ENCODE results near the gene TMA7. TPM values are rescaled to one million over a fixed set of nuclear protein-coding genes. Genes with fewer than 3 reads are reported as not detected.
A peak's percentile ranks its signal among the peaks of the same experiment; 100 is the strongest.

TMA7 gene
- total RNA-seq, 2 donors from 2014 or later = 181 to 328 TPM

GRCh38 chr3:48434591-48435222 lies 5.3 kb upstream of the TMA7 start:
- H3K9me3 Mint-ChIP-seq = no peaks in the 10 kb centered on the region
- H3K36me3 Mint-ChIP-seq (ENCODE audit: low read depth) = peaks cover 26% of the 10 kb centered on the region
- peaks cover 13% of the 10 kb centered on the region for H3K4me1 Mint-ChIP-seq
- no peak overlapping the region for H3K4me3 Mint-ChIP-seq
- H3K27ac Mint-ChIP-seq = no peak overlapping the region
- no peaks in the 10 kb centered on the region for H3K27me3 Mint-ChIP-seq
- no peak for ATAC-seq (replicated peaks)

DNA sequence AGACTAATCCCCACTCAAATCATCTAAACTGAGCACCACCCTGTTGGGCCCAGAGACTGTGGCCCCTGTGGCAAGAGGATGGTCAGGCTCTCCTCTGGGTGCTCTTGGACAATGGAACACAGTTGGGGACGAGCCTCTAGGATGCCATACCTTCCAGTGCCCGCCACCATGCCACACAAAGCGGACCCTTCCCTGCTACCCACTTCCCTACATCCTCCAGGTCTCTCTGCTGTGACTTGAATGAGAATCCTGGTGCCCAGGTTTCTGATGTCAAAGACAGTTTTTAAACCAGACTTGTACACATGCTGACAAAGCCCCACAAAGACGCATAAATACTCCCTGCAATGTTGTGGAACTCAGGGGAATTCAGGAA lies 4.8 kb upstream of the TMA7 start:
- Mint-ChIP-seq H3K27me3 (no peaks in the 10 kb centered on the region), H3K36me3 (ENCODE audit: low read depth) (peaks cover 31% of the 10 kb centered on the region), H3K9me3 (no peaks in the 10 kb centered on the region), H3K4me3 (no peak overlapping the region), H3K4me1 (peaks cover 16% of the 10 kb centered on the region), H3K27ac (no peak overlapping the region)
- ATAC-seq (replicated peaks) = no peak

DNA sequence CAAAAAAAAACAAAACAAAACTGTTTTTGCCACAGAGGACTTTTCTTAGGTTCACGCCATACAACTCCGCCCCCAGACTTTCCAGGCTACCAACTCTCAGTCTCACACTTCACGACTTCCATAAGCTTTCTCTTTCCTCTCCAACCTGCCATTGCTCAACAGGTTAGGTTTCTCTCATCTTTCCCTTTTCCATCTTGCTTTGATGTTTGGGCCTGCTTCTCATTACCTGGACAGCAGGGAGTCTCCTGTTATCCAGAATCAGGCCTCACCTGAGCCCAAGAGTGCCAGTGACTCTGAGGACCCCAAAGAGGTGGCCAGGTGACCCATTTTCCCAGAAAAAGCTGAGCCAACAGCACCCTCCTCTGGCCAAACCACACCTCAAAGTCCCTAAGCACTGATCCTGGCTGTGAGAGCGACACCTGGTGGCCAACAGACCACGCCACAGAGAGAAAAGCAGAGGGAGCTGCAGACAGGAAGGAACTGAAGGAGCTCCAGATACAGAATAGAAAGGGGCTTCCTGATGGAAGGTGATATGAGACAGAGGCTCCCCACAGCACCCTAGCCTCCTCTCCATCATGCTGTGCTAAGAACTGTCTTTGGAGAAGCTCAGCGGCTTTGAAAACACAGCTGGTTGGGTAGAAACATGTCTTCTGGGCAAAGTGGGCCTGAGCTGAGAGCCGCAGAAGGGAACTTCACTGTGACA lies 4.1 kb upstream of the TMA7 start:
- H3K4me1 Mint-ChIP-seq = peaks cover 16% of the 10 kb centered on the region
- peaks cover 39% of the 10 kb centered on the region for H3K36me3 Mint-ChIP-seq (ENCODE audit: low read depth)
- no peak overlapping the region for H3K4me3 Mint-ChIP-seq
- no peak overlapping the region for H3K27ac Mint-ChIP-seq
- no peaks in the 10 kb centered on the region for H3K27me3 Mint-ChIP-seq
- H3K9me3 Mint-ChIP-seq = no peaks in the 10 kb centered on the region
- peak; percentile 44 for ATAC-seq (replicated peaks)

GRCh38 chr3:48436477-48436787 lies 3.6 kb upstream of the TMA7 start:
- Mint-ChIP-seq H3K27me3 (no peaks in the 10 kb centered on the region), H3K9me3 (no peaks in the 10 kb centered on the region), H3K4me3 (no peak overlapping the region), H3K4me1 (peaks cover 16% of the 10 kb centered on the region), H3K36me3 (ENCODE audit: low read depth) (peaks cover 39% of the 10 kb centered on the region), H3K27ac (no peak overlapping the region)
- no peak for ATAC-seq (replicated peaks)

DNA sequence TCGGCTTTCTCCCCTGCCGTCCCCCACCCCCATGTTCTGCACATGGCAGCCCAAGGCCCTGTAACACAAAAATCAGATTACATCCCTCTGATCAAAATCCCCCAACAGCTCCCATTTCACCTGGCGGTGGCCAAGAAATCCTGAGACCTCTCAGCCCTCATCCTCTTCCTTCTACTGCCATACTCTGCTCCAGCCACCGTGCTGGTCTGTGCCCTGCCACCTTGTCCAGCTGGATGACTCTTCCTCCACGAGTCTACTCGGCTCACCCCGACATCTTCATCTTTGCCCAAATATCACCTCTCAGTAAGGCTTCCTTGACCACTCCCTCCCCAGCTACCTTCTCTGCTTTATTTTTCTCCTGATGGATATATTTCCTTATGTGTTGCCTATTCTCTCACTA lies 3.2 kb upstream of the TMA7 start:
- Mint-ChIP-seq H3K36me3 (ENCODE audit: low read depth) (peaks cover 39% of the 10 kb centered on the region), H3K9me3 (no peaks in the 10 kb centered on the region), H3K4me3 (no peak overlapping the region), H3K4me1 (peaks cover 16% of the 10 kb centered on the region), H3K27ac (no peak overlapping the region), H3K27me3 (no peaks in the 10 kb centered on the region)
- no peak for ATAC-seq (replicated peaks)

DNA sequence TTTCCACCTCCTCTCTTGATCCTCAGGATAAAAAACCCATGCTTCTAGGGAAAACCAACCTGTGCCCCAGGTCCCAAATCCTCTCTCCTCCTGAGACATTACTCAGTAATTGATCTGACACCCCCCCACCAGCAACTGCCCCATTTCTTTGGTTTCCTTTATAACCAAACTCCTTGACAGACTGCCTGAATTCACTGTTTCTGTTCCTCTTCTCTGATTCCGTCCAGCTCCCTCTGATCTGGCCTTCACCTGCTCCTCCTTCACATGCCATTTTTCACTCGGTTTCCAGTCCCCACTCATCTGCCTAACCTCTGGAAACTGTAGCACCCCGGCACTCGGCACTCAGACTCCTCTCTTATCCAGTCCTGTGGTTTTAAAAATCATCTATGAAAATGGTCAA lies 2.2 kb upstream of the TMA7 start:
- no peaks in the 10 kb centered on the region for H3K9me3 Mint-ChIP-seq
- no peak overlapping the region for H3K4me3 Mint-ChIP-seq
- no peak for ATAC-seq (replicated peaks)
- H3K27me3 Mint-ChIP-seq = no peaks in the 10 kb centered on the region
- peak overlapping the region; percentile 10 for H3K27ac Mint-ChIP-seq
- H3K36me3 Mint-ChIP-seq (ENCODE audit: low read depth) = peaks cover 40% of the 10 kb centered on the region
- H3K4me1 Mint-ChIP-seq = peaks cover 16% of the 10 kb centered on the region

DNA sequence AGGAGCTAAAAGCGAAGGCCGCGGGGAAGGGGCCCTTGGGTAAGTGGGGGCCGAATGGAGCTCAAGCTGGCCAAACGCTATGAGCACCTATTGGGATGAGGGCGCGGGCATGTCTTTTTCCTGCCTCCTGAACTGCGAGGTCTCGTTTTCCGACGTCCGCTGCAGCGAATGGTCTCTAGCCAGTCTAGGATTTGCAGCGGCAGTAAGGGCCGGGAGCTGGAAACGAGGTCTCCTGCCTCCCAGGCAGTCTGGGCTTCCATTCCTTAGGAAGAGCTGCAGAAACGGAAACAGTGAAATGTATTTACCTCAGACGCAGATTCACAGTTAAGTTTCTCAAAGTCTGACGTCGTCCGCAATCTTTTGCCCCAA lies 517 bp downstream of the TMA7 start:
- Mint-ChIP-seq H3K4me3 (peak overlapping the region; percentile 93), H3K4me1 (peaks cover 16% of the 10 kb centered on the region), H3K27me3 (no peaks in the 10 kb centered on the region), H3K27ac (peak overlapping the region; percentile 91), H3K9me3 (no peaks in the 10 kb centered on the region), H3K36me3 (ENCODE audit: low read depth) (peaks cover 55% of the 10 kb centered on the region)
- peak; percentile 0 for ATAC-seq (replicated peaks)

GRCh38 chr3:48441940-48442339 lies 1.9 kb downstream of the TMA7 start:
- ATAC-seq (replicated peaks) = no peak
- no peaks in the 10 kb centered on the region for H3K9me3 Mint-ChIP-seq
- H3K36me3 Mint-ChIP-seq (ENCODE audit: low read depth) = peaks cover 64% of the 10 kb centered on the region
- H3K27ac Mint-ChIP-seq = peak overlapping the region; percentile 91
- peak overlapping the region; percentile 93 for H3K4me3 Mint-ChIP-seq
- H3K4me1 Mint-ChIP-seq = peaks cover 22% of the 10 kb centered on the region
- no peaks in the 10 kb centered on the region for H3K27me3 Mint-ChIP-seq

DNA sequence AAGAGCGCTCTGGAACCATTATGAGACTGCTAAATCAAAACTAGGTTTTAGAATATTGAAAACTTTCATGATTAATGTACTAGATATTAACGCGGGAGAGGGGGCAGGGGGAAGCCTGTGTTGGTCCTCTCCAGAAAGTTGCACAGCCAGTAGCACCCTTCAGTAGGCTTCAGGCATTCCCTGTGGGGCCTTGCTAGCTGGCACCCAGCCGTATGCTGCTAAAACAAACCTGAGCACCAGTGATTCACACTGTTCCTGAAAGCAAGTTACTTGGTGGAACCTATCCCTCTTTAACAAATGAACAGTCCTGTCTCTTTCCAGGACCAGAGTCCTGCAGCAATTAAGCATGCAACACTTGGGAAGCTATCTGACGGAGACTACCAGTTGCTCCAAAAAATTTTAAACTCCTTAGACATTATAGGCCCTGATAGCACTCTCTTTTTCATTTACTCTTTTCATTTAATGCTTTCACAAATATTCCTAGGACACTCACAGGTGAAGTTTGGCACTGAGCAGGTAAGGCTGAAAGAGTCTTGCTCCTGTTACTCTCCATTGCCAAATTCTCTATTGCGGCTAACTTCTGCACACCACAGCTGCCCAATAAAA lies 5.3 kb downstream of the TMA7 start:
- Mint-ChIP-seq H3K27ac (peak overlapping the region; percentile 65), H3K4me1 (peaks cover 12% of the 10 kb centered on the region), H3K36me3 (ENCODE audit: low read depth) (peaks cover 78% of the 10 kb centered on the region)

GRCh38 chr3:48446043-48446424 lies 6.0 kb downstream of the TMA7 start:
- H3K27me3 Mint-ChIP-seq = no peaks in the 10 kb centered on the region
- peaks cover 75% of the 10 kb centered on the region for H3K36me3 Mint-ChIP-seq (ENCODE audit: low read depth)
- H3K4me3 Mint-ChIP-seq = peak overlapping the region; percentile 89
- peak overlapping the region; percentile 65 for H3K27ac Mint-ChIP-seq
- ATAC-seq (replicated peaks) = no peak
- no peaks in the 10 kb centered on the region for H3K9me3 Mint-ChIP-seq
- H3K4me1 Mint-ChIP-seq = peaks cover 12% of the 10 kb centered on the region

More for the DNA sequence above, 5.3 kb downstream of the TMA7 start:
- ATAC-seq (replicated peaks) = no peak
- Mint-ChIP-seq H3K9me3 (no peaks in the 10 kb centered on the region), H3K4me3 (peak overlapping the region; percentile 89), H3K27me3 (no peaks in the 10 kb centered on the region)

- no peaks in the 10 kb centered on the region for H3K27me3 Mint-ChIP-seq
- H3K4me3 Mint-ChIP-seq = peak within 1 kb of the TSS; percentile 89
- peaks cover 12% of the 10 kb centered on the region for H3K4me1 Mint-ChIP-seq
- H3K36me3 Mint-ChIP-seq (ENCODE audit: low read depth) = peaks cover 74% of the 10 kb centered on the region
- peak within 1 kb of the TSS; percentile 65 for H3K27ac Mint-ChIP-seq
- peak; percentile 100 for ATAC-seq (replicated peaks)
- H3K9me3 Mint-ChIP-seq = no peaks in the 10 kb centered on the region
These were observed 6.6 kb downstream of the TMA7 start, which contains the start of gene ATRIP for GRCh38 chr3:48446425-48447193. Gene ATRIP (plus strand): TSS chr3:48446737. CDS start chr3:48446846, 109 bp downstream.

- no peak overlapping the region for H3K4me3 Mint-ChIP-seq
- peaks cover 79% of the 10 kb centered on the region for H3K36me3 Mint-ChIP-seq (ENCODE audit: low read depth)
- no peak for ATAC-seq (replicated peaks)
These were observed 11.2 kb downstream of the TMA7 start for GRCh38 chr3:48451270-48451669.

DNA sequence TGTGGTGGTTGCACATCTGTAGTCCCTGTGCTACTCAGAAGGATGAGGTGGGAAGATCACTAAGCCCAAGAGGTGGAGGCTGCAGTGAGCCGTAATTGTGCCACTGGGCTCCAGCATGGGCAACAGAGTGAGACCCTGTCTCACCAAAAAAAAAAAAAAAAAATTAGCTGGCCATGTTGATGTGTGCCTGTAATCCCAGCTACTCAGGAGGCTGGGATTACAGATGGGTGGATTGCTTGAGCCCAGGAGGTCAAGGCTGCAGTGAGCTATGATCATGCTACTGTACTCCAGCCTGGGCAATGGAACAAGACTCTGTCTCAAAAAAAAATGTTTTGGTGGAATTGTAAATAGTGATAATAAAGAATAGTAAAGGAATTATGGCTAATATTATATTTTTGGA lies 16.4 kb downstream of the TMA7 start:
- H3K4me3 Mint-ChIP-seq = no peak overlapping the region
- ATAC-seq (replicated peaks) = no peak
- no peaks in the 10 kb centered on the region for H3K9me3 Mint-ChIP-seq
- H3K36me3 Mint-ChIP-seq (ENCODE audit: low read depth) = peaks cover 94% of the 10 kb centered on the region
- no peaks in the 10 kb centered on the region for H3K27me3 Mint-ChIP-seq
- no peaks in the 10 kb centered on the region for H3K4me1 Mint-ChIP-seq
- no peak overlapping the region for H3K27ac Mint-ChIP-seq

More at GRCh38 chr3:48451270-48451669, 11.2 kb downstream of the TMA7 start:
- Mint-ChIP-seq H3K4me1 (peaks cover 6% of the 10 kb centered on the region), H3K27me3 (no peaks in the 10 kb centered on the region), H3K27ac (no peak overlapping the region), H3K9me3 (no peaks in the 10 kb centered on the region)

- ATAC-seq (replicated peaks) = no peak
- no peaks in the 10 kb centered on the region for H3K4me1 Mint-ChIP-seq
- H3K9me3 Mint-ChIP-seq = no peaks in the 10 kb centered on the region
- no peak overlapping the region for H3K4me3 Mint-ChIP-seq
- peak overlapping the region; percentile 20 for H3K27ac Mint-ChIP-seq
- H3K27me3 Mint-ChIP-seq = no peaks in the 10 kb centered on the region
- peaks cover 66% of the 10 kb centered on the region for H3K36me3 Mint-ChIP-seq (ENCODE audit: low read depth)
These were observed 19.3 kb downstream of the TMA7 start for GRCh38 chr3:48459331-48459730.
